GM19351 (cell line): ENCODE measurements around the gene AKR1E2.

Experiments
- ATAC-seq: cut with Tn5 transposase; IDR thresholded peaks from one replicate; pipeline ENCODE4 v1.9.1; 2021; ENCODE audit warnings: mild to moderate bottlenecking, moderate library complexity; ENCODE audit not compliant: unreplicated experiment

Gene AKR1E2

DNA sequence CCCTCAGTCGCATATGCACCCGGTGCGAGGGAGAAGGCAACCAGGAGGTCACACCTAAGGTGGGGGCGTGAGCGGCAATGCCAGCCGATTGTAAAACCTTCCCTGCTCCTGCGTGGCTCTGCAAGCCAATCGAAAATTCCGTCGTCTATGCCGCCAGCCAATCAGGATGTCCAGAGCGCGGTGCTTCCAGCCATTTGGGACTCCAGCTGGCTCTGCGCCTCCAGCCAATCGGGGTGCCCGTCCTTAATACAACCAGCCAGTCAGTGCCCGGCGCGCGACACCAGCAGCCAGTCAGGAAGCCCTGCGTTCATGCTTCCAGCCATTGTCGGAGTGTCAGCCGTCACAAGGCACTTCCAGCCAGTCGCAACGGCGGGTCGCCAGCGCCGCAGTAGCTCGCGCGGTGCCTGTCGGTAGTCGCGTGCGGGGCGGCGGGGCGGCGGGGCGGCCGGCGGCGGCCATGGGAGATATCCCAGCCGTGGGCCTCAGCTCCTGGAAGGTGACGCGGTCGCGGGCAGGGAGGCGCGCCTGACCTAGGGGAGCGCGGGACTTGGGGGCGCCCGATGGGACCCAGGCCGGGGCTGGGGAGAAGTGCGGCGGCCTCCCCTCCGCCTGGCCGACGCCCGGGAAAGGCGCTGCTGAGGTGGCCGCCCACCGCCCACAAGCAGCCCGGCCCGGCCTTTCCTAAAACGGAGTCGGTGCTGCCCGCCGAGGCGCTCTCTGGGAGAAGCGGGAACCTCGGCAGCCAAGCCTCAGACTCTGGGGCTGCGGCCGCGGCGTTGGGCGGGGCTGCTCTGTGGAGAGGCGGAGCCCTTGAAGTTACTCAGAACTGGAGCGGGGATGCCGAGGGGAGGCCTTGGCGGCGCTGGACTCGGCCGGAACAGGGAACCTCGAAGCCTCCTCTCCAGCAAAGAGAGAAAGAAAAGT is at the start of gene AKR1E2:
TSS of gene AKR1E2 (plus strand) at position 340 of the 924 bp plus-strand sequence. CDS start at position 458, 118 bp downstream.
- no peak for ATAC-seq

DNA sequence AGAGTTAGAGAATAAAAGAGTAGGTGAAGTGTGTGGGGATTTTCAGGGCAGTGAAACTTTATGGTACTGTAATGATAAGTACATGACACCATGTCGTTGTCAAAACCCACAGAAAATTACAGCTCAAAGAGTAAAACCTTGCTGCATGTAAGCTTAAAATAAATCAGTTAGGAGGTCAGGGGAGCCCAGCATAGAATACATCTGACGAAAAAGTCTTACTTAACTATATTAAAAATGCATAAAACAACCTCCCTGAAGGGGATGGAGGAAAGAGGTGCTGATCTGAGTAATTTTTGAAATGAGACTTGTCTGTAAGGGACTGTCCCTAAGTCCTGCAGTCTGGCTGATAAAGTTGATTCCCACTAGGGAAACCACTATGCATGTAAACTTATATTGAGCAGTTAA is 49.8 kb upstream of the AKR1E2 start:
- peak; percentile 67 for ATAC-seq

DNA sequence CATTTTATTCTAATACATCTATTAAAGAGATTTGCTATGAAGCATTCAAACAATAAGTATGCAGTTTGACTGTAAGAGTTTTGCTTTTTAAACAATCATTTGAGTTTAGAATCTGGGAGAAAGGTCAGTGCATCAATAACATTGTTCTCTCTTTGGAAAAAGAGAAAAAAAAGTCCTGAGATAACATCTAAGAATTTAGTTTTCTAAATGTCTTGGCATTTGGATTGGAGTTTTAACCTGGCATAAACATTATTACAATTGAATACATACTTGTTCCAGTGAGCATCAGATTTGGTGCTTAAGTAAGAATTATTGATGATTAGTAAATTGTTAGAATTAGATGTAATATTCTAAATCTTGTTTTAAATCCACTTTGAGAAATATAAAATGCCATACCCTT is 47.2 kb upstream of the AKR1E2 start:
- no peak for ATAC-seq

DNA sequence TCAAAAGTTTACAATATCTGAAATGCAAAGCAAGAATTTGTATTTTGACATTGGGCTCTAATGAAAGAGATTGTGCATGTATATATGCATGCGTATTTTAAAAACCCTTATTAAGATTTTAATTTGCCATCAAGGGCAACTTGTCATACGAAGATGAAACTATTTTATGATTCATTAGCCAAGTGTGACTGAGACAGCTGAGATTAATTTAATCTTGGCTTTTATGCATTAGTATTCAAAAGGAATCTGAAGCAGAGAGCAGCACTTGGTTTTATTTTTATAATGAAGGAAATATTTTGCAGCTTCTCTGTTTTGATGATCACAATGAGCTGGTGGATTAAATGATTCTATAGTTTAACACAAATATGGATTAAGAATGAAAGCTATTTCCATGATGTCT is 45.9 kb upstream of the AKR1E2 start:
- no peak for ATAC-seq

DNA sequence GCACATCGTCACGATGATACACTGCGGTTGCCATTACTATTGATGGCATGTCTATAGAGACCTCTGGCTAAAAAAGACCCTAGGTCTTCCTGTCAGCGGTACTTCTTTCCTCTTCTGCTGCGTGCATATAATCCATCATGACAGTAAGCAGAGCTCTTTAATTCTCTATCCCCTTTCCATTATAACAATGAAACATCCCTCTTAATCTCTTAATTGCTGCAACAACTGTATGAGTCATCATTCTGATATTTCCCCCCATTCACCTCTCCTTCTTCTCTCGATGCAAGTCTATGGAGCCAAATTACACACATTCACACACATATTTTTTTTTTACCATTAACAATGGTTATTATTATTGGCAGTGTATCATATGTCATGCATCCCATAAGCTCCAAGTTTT is 45.2 kb upstream of the AKR1E2 start:
- no peak for ATAC-seq

DNA sequence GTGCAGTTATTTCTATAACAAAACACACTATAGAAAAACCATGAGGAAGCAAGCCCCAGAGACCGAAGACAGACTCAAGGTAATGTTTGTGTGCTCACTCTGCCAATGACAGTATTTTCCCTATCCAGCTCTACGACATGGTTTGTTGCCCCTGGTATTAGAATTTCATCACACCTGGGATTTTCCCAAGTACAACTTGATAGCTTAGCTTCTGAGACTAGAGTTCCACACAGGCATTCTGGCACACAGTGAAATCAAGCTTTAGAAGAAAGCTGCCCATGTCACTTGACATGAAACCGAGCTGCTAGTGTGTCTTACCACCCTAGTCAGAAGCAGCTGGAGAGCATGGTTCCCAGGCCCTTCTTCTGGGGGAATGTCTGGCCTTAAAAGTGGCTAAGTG is 44.1 kb upstream of the AKR1E2 start:
- no peak for ATAC-seq

DNA sequence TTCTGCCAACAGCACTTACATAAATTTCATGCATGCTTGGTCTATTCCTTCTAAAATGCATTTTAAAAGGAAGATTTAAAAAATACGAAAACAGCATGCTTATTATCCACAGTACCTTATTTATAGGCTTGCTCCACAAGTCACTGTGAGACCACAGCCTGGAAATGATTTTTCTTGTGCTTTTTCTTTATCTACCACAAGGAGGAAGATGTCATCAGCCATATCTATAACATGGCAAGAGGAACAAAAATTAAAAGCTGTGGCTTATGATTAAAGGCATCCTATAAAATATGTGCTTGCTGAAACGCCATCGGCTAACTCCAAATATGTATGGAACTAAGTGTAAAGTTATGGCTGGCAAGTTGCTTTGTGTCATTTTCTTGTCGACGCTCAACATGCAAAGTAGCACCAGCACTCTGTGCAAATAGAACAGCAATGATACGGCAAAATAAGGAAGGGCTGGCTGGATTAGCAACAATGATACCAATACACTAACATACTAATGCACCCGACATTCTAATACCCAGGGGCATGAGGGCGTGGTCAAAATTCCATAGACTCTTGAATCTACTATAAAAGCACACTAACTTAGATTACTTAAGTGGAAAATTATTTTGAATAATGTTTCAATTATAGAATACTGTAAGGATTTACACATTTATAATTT is 41.2 kb upstream of the AKR1E2 start:
- ATAC-seq = no peak

DNA sequence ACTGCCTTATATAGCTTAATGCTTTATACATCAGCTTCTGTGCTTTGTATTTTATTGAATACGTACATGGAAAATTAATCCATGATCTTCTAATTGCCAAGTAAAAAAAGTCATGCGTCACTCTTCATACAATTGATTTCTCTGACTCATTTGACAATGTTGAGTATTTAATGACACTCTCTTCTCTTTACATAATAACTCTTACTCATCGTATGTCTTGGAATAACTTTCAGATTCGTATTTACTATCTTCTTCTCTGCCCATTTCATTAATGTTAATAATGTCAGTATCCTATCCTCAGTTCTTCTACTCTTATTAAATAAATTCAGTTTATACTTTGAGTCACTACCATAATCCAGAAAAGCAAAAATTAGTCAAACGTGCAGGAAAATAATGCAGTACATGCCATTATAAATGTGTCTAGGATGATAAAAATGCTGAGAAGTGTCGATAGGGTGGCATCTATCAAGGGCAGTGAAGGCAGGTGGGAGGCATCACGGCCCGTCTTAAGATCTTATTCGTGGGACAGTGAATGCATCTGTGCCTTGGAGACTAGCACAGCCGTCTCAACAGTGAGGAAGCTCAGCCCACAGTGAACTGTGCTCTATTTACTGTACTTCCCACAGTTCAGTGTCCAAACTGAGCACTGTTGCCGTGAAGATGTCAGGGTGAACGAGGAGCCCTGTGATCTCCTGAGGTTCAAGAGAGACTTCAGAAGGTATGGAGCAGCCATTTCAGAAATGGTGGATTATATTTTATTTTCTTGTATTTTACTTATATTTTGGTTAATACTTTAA is 39.8 kb upstream of the AKR1E2 start:
- no peak for ATAC-seq

DNA sequence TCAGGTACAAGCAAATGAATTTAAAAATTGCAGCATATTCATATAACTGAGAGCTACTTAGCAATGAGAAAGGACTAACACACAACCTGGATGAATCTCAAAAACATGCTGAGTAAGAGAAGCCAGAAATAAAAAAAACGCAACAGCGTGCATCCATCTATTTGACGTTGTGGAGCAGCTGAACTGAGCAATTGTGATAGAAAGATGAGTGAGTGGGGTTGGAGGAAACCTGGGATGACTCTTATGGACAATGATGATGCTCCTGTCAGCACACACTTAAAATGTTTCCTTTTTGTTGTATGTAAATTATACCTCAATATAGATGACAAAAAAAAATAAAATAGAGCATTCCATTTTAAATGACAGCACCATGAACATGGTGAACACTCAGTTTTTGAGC is 36.0 kb upstream of the AKR1E2 start:
- no peak for ATAC-seq

DNA sequence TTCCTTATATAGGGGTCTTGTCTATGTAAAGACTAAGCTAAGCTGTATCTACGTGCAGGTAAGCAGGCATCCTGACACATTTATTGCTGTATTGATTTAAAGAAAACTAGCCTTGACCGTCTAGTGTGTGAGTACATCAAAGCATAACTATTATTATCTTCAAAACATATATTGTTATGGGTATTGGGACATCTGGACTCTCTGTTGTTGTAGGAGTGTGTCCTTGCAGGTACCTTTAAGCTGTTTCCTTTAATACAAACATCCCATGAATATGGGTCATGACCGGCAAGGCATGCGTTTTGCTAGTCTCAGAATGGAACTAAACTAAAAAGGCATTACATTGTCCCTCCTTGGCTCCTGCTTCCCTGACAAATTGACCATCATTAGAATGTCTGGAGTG is 35.1 kb upstream of the AKR1E2 start:
- ATAC-seq = no peak

DNA sequence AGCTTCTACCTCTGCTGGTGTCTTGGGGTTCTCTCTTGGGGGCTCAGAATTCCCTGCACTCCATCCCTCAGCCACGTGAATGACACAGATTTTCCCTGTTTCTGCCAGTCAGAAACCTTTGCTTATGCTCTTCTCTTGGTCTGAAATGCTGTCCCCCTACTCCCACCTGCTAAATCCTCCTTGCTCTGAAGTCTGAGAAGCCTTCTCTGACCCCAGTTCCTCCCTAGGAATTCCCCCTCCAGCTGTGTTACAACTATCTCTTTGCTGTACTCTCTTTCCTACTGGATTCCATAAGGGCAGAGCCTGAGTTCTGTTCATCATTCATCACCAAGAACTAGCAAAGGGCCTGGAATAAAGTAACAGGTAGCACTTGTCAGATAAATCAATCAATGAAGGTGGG is 33.6 kb upstream of the AKR1E2 start:
- ATAC-seq = no peak

DNA sequence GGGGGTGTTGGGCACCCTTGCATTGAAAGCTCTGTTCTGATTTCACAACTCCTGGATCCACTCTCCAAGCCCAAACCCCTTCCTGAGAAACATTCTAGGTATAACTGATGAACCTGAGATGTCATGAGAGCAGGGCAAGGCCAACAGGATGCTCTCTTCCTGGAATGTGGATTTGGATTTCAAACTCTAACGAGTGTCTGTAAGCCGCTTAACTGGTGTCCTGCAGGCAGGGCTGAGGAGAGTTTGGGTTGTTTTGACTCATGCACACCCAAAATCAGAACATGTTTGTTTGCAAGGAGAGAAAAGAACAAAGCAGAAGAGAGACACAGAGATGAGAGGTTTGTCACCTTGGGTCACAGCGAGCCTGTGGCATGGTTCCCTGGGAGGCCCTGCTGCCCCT is 24.6 kb upstream of the AKR1E2 start:
- ATAC-seq = no peak

DNA sequence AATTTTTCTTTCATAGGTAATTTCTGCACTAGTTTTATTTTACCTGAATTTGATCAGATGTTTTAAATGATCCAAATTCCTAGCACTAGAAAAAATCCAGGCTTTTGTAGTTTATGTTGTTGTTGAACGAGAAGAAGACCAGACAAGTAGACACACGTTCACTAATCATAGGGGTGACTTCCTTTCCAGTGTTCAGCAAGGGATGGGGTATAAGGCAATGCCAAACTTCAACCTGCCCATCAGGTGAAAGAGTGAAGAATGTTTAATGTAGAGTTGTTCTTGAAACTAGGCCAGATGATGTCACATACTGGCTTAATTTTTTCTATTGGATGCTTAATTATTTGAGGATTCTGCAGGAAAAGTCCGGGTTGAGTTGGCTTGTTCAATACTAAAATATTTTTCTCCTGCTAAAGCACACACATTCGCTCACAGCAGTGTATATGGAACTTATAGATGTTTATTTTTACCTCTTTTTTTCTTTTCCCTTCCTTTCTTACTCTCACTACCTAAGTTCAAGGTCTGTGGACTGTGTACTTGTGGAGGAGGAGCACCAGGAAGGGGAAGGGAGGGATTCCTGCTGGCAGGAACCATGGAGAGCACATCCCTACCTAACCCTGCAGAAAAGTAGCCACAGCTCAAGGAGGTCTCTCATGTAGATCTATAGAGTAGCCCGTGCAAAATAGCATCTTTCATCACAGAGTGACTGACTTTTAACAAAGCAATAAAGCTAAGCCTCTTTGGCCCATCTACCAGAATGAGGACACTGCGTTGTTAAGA is 23.1 kb upstream of the AKR1E2 start:
- no peak for ATAC-seq

DNA sequence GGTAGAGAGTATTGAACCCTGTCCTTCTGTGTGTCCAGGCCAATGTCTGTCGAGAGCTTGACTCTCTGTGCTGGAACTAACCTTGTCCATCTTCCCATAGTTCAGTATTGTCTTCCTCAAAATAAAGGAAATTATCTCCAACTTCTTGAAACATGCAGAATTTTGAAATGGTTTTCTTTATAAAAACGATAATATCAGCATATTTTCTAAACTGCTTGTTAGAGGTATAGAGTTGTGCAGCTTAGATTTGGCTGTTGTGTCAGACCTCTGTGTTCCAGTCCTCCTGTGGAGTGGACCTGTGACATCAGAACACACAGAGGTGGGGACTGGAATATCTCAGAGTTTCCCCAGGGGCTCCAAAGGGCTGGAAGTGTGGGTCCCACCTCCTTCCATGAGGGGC is 22.2 kb upstream of the AKR1E2 start:
- no peak for ATAC-seq

DNA sequence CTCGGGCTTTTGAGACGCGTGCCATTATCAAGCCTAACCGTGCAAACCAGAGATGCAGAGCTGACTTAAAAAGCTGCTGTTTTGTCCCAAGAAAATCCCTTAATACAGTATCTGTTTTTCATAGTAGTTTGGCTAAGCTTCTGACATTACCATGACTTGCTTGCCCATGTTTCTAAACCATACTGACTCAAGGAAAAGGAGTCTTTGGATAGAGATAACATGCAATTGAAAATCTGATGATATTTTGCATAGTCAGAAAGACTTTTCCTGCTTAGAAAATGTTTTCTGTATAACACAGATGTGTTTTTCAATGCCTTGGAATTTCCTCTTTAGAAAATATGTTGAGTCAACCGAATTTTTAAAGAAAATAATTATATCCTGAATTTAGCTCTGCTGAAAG is 21.5 kb upstream of the AKR1E2 start:
- no peak for ATAC-seq

DNA sequence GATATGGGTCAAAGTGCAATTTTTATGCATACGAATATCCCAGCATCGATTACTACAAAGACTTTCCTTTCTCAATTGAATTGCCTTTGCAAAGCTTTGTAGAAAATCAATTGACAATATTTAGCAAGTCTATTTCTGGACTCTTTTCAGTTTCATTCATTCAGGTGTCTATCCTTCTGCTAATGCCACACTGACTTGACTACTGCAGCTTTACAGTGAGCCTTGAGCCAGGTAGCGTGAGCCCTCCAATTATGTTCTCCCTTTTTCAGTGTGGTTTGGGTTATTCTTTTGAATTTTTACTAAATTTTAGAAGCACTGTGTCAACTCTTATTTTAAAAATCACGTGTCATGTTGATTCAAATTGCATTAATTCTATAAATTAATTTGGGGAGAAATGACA is 19.5 kb upstream of the AKR1E2 start:
- no peak for ATAC-seq

DNA sequence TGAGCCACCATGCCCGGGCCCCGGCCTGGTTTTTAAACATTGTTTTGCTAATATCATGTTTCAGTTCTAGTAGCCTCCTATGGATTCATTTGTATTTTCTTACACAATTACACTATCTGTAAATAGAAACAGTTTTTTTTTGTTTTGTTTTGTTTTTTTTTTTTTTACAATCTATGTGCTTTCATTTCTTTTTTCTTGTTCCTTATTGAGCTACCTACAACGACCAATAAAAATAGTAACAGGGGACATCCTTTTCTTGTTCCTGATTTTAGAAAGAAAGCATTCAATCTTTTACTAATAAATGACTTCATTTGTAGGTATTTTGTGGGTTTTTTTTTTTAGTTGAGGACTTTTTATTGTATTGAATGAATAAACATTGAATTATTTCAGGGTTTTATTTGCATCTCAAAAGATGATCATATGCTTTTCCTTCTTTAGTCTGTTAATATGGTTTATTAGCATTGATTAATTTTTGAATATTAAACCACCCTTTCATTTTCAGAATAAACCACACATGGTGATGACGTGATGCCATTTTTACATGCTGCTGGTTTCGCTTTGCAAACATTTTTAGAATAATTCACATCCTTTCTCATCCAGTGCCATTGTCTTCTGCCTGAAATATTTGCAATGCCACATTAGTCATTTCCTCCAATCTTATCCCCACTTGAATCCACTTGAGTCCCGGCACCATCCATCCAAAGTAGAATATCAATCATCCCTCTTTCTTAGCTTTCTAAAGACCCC is 18.1 kb upstream of the AKR1E2 start:
- ATAC-seq = peak; percentile 63

DNA sequence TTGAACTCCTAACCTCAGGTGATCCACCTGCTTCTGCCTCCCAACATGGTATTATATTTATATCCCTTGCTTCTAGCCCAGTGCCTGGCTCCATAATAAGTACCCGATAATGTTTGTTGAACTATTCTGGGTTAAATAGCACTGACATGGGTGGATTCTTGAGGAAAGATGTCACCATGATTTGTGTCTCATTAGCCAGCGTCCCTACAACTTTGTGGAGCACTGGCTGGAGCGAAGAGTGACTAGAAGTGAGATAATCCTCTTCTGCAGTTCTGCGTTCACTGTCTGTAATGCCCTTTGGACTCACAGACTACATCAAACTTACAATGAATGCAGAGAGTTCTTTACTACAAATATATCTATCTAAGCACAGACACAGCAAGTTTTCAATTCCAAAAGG is 16.9 kb upstream of the AKR1E2 start:
- no peak for ATAC-seq

DNA sequence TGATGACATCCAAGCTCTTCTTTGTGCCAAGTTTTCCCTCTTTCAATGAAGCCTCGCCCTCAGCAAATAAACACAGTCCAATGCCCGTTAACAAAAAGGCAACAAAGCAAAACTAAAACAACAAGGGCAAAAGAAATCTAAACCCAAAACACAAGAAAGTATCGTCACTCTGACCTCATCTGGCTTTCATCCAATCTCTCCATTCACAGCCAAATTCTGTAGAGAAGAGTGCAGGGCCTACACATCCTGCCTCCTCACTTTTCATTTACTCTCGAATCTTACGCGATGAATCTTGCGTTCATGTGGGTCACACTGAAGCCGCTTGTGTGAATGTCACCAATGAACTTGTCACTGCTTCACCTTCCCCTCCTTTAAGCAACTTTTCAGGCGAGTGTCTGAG is 15.9 kb upstream of the AKR1E2 start:
- no peak for ATAC-seq

DNA sequence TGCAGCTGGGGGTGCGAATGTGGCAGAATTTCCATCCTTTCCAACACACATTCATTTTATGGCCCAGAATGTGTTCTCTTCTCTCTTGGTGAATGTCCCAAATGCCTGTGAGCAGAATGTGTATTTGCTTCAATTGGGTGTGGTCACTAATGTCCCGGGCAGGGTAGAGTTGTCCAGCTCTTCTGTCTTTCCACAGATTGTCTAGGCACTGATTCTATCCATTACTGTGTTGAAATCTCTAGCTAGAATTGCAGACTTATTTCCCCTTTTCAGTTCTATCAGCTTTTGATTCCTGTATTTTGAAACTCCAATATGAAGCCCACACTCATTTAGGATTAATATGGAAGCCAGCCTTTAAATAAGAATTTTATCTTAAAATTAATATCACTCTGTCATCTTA is 14.0 kb upstream of the AKR1E2 start:
- ATAC-seq = no peak
